GM19240 (cell line): ENCODE data around the gene RAD51D.
A peak's percentile ranks its signal among the peaks of the same experiment; 100 is the strongest.
"Not testable (repeated sequence)": the region's sequence is repeated elsewhere in the genome, so short reads cannot be mapped to it uniquely, and the experiment has no call there.

Source experiments
- DNase-seq: peaks from one replicate; pipeline ENCODE4 v3.0.0; 2011; ENCODE audit warnings: low spot score; ENCODE audit not compliant: insufficient read length

Gene RAD51D

DNA sequence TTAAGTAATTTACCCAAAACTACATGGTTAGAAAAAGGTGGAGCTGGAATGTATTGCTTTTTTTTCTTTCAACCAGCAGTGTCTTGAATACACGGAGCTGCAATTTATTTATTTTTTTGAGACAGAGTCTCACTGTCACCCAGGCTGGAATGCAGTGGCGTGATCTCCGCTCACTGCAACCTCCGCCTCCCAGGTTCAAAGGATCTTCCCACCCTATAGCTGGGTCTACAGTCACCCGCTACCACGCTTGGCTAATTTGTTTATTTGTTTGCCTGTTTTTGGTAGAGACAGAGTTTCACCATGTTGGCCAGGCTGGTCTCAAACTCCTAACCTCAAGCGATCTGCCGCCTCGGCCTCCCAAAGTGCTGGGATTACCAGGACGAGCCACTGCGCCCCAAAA is 29.0 kb downstream of the RAD51D start:
- DNase-seq = not testable (repeated sequence)

DNA sequence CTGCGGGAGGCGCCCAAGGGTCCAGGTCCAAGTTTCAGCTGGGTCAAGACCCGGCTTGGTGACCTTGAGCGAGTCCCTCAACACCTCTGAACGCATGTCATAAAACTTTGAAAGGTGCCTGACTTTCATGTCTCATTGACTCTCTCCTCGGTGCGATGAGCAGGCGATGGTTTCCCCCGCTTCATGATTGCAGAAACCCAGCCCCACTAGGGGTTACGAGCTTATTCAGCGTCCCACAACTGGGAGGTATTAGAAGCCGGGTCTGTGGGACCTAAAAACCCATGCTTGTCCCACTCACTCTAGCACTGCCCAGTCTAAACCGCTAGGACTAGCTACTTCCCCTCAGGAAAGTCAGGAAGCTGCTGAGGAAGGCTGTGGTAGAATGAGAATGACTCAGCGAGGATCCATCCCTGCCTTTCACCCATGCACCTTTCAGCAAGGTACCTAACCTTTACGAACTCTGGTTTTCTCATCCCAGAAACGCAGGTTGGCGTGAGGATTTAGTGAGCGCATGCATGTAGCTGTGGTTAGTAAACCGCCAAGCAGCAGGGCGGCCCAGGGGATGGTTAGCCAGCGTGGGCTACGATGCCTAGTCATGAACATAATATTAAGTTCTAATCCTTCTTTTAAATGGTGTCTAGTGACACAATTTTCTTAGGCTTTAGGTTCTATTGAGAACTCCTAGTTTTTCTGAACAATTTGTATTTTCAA is 29.9 kb downstream of the RAD51D start:
- no peak for DNase-seq

DNA sequence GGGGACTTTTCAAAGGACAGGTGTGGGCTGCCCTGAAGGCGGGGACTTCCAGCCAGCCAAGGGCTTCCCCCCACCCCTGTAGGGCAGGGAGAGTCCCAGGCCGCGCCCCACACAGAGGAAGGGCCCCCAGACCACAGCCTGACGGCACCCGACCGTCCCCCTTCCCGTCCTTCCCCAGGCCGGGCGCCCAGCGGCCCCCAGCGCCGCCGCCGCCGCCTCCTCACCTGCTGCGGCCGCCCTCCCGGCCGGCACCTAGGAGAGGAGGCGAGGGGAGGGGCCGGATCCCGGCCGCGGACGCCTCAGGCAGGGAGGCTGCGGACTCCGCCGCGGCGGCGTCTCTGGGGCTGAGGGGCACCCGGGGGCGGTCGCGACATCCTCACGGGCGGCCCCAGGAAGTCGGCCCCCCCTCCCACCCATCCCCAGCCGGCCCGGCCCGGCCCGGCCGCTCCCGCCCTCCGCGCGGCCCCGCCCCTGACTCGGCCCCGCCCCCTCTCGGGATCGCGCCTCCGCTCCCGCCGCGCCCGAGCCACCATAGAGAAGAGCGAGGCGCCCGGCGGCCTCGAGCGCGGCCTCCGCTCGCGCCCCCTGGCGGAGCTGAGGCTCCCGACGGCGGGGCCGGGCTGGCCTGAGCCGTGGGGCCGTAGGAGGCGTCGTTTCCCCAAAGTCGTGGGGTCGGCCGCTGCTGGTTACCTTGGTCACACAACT is 30.6 kb downstream of the RAD51D start:
- peak; percentile 38 for DNase-seq

DNA sequence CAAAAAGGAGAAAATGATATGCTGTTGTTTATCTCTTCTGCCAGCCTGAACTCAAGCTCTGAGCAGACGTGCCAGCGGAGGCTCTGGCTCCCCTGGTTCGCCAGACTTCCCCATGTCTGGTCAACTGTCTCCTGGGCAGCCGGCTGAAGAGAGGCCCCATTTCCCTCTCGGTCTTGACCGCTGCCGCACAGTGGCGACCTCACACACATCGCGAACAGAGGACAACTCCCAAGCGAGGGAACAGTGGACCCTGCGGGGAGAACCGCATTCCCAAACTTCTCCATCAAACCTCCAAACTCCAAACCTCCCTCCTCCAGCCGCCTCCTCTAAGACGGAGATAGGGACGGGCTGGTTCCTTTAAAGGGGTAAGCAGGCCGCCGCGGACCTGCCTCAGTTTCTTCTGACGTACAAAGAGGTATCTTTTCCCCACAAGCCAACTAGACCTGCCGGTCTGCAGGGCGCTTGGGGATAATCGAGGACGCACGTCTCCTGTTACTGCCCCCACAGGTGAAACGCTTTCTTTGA is 31.2 kb downstream of the RAD51D start:
- DNase-seq = no peak

DNA sequence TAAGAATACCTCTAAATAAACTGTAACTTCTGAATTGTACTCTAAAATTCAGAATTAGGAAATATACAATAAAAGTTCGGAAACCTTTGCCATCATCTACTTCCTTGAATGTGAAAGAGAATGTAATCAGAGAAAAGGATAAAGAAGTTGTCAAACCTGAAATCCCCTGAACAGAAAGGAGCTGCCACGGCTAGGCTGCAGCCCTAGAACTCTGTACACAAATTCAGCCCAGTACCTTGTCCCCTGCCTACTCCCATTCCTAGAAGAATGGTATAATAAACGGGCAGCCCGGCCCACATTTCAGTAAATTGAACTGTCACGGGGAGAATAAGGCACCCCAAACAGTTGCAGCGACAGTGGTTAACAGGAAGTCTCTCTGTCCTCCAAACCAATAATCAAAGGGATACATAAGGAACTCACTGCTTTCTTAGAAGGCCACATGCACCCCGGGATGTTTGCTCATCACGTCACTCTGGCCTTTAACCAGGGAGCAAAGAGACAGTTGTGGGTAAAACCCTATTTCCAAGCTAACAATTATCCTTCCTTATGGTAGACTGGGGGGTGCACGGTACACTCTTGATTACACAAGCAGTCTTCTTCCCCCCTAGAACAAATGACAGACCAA is 31.8 kb downstream of the RAD51D start:
- DNase-seq = no peak

DNA sequence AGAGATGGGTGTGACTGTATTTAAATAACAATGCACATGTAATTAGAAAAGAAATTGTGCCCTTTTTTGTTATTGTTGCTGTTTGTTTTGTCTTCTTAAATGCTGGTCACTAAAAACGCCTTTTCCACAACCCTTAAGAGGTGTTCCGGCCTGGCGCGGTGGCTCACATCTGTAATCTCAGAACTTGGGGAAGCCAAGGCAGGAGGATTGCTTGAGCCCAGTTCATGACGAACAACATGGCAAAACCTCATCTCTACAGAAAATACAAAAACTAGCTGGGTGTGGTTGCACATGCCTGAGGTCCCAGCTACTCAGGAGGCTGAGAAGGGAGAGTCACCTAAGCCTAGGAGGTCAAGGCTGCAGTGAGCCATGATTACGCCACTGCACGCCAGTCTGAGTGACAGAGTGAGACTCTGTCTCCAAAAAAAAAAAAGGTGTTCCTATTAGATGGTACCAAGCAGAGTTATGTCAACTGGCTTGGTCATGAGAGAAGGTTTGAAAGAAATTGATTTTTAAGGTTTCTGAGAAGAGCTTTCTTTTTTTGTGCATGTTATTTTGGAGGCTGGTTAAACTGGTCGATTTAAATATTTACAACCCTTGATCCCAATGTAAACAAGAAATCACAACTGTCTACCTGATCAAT is 32.6 kb downstream of the RAD51D start:
- no peak for DNase-seq

DNA sequence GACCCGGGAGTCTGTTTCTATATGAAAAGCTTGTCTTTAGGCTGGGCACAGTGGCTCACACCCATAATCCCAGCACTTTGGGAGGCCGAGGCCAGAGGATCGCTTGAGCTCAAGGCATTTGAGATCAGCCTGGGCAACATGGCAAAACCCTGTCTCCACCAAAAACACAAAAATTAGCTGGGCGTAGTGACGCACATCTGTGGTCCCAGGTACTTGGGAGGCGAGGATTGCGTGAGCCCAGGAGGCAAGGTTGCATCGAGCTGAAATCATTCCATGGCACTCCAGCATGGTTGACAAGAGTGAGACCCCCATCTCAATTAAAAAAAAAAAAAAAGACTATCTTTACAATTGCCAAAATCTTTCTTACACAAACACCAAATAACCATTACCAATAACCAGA is 33.5 kb downstream of the RAD51D start:
- DNase-seq = no peak

DNA sequence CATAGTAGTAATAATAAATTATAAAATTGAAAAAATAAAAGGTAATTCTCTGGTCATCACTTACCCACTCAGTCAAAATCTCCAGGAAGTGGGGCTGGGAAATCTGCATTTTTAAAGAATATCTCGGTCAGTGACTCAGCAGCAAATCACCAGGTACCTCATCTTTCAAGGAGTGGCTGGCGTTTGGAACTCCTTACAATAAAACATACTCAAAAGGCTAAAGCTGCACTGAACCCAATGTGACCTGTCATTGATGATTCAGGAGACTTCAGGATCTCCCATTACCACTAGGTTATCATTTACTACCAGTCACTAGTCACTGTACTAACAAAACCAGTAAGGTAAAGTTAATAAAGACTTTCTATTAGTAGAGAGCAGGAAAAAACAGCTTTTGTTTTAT is 34.7 kb downstream of the RAD51D start:
- no peak for DNase-seq

DNA sequence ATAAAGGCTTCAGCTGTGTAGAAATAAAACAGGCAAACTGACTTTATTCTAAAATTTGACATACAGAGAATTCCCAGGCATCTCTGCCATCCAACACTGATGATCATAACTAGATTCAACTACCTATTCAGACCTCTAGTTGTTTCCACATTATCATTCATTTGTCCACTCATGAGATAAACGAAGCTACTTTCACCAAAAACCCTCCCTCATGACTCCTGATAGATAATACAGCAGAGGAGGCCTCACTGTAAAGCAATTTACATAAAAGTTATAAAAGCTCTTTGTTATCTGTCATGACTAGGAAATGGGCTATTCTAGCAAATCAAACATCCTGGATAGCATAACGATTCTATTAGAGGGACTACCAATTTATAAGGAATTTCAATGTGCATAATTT is 36.6 kb downstream of the RAD51D start:
- DNase-seq = no peak

DNA sequence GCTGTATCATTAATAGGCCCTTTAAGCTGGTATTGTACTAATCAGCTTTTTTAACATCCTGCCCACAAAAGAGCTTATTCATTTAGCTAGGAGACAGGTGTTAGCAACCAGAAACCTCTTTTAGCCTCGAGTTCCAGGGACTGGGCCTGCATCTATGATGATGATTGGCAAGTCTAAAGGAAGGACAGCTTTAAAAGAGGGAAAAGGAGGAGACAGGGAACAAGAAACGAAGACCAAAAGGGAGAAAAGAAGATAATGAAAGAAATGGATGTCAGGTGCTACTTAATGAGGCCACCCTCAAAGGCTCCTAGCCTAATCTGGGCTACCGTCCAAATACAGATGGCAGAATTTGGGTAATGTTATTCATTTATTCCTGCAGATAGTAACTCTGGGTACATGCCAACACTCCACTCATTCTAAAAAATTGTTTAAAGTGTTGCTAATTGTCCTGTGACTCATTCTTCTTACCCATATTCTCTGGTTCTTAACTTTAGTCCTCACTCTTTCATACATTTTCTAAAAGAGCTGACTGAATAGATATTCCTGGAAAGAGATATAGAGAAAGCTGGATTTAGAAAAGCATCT is 37.5 kb downstream of the RAD51D start:
- no peak for DNase-seq

DNA sequence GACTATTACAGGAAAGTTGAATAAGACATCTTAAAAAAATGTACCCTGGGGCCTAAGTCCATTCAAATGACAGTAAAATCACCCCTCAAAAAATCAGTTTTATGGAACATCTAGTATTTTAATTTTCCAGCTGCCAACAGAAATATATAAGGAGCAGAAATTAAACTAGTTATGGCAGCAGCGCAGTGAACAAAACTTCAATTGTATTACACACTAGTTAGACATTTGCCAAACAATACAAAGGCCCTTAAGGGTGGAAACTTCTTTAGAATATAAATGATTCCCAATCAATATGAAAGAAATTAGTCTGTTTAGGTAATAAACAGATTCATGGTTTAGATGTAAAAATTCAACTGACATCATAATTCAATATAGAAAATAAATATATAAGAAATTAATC is 38.0 kb downstream of the RAD51D start:
- DNase-seq = no peak

DNA sequence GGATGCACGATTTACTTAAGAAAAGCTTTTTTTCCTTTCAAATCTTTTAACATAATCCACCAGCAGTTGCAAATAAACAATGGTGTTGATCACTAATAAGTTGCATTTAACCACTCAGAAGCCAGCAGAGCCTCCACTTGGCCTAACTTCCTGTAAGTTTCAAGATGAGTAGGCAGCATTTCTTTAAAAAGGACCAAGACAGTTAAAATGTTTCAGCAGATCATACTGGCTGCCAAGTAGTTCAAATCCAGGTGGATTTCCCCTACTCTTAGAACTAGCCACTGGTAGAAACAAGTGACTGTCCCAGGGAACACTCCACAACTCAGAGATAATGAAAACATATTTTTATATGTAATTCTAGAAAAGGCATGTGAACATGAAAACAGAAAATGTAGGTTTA is 39.1 kb downstream of the RAD51D start:
- DNase-seq = no peak

DNA sequence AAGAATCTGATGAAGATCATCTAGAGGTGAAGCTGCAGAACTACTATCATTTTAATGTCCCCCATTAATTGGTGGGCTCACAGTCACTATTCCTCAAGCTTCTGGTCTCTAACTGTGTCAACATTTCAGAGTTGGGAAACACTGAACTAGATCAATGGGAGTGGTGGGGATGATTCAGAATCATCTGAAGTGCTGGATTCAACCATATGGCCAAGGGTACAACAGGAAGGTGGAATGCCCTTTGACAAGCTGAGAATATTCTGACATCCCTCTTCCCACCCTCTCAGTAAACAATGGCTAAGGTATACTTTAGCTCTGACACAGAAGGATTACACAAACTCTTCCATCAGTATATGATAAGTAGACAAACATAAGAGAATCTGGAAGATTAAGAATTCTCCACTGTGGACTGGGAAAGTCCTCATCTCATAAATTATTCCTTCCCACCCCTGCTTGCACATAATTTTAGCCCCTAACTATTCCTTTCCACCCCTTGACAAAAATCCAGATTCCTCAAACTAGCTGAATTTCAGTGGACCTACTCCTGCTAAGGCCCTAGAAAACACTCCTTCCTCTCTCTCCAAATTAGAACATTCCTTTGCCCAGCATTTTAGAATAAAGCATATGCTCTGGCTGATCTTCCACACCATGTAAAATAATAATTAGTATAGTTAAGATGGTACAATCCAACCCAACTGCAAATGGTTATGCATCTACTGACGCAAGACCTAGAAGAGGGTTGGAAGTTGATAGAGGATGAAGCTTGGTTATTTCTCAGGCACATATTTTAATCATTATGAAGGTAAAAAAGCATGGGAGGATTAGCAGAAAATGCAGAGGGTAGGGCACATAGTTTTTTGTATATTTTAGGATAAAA is 39.9 kb downstream of the RAD51D start:
- DNase-seq = no peak

DNA sequence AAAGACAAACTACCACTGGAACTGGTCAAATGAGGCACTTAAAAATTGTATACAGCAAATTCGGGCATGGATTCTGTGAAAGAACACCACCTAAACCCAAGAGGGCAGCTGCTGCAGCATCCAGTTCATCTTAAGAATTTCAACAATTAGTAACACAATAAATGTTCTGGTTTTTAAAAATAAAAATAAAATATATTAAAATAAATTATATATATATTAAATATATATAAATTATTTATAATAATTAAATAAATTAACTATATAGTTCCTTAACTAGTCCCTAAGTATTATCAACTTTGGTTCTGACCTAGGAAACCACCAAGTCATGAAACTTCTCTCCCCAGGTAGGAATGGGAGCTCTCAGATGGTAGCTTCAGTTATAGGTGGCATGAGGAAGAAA is 42.8 kb downstream of the RAD51D start:
- no peak for DNase-seq

DNA sequence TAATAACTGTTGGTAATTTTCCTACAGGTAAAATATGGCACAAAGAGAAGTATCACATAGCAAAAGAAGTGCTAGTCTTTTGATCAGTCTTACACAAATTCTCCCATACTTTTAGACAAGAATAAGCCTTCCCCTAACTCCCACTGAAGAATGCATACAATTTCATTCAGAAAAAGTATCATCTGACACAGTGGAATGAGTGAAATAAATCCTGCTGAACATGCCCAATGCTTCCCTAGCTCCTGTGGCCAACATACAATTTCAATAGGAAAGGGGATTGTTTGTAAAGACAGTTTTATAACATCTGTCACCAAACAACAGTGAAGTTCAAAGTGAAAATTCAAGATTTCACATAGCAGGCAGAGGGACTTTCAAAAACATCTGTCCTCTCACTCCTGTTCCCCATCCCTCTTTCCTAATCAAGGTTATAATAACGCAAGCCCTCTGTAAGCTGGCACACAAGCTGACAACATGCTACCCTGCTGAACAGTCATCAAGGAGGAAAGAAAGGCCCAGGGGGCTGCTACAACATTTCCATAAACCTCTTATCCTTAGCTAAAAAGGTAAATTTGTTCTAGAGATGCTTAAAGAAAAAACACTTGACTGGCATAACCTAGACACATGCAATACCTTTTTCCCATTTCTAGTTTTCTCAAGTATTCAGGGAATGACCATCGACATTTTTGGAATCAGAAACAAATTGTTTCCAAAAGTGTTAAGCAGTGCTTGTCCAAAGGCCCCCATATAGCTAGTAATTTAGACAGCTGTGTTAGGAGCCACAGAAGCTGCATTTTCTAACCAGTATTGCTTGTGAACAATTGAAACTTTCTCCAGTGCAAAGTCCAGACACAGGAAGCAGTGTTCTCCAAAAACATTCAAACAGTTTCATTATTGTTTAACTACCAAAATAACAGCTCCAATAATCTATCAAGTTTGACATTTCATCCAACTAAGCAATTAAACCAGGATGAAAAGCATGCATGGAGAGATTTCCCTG is 44.7 kb downstream of the RAD51D start:
- no peak for DNase-seq

DNA sequence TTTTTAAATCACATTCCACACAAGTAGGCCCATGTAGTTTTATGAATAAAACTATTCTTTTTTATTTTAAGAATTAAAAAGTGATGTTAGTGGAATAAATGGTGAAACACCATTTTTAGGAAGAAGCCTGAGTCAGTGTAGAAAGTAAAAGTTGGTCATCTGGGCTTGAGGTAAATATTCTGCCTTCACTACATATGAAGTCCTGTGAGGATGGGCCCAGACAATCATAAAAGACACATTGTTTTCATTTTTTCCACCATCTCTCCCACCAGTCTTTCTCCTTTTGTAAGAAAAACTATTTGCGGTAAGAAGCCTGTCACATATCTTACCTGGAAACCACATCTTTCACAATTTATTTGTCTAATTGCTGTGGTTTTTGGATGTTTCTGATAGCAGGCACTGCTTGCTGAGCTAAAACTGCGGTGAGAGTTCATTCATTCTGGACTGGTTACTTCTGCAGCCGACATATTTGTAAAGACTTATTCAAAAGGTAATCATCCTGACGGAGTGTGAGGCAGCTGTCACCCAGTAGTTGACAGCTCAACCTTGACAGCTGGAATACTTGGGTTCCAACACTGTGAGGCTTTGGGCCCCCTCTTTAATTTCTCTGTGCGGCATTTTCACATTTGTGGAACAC is 45.6 kb downstream of the RAD51D start:
- no peak for DNase-seq

DNA sequence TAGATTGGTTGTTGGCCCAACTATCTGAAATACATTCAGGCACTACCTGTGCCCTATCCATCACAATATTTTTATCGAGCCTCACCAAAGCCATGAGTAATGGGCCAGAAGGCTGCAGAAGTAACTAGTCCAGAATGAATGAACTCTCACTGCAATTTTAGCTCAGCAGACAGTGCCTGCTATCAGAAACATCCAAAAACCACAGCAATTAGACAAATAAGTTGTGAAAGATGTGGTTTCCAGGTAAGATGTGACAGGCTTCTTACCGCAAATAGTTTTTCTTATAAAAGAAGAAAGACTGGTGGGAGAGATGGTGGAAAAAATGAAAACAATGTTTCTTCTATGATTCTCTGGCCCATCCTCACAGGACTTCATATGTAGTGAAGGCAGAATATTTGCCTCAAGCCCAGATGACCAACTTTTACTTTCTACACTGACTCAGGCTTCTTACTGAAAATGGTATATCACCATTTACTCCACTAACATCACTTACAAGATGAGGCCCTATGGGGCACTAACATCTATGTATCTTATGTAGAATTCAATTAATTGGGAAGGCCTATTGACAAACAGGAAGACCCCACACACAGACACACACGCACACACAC is 46.4 kb downstream of the RAD51D start:
- DNase-seq = no peak

DNA sequence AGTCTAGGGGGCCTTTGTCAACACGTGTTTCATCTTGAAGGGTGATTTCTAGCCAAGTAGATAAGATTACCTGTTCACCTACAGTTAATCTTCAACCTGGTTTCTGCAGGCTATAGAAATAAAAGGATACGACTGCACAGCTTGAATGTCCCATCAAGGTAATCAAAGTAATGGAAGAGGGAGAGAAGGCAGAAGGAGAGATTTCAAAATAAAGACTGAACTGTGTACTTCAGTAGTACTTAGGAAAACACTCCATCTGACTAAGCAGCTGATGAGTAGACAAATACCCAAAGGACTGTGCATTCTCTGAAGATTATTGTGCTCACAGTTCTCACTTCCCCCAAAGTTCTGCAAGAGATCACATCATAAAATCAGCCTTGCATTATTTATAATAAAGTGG is 50.3 kb downstream of the RAD51D start:
- no peak for DNase-seq

DNA sequence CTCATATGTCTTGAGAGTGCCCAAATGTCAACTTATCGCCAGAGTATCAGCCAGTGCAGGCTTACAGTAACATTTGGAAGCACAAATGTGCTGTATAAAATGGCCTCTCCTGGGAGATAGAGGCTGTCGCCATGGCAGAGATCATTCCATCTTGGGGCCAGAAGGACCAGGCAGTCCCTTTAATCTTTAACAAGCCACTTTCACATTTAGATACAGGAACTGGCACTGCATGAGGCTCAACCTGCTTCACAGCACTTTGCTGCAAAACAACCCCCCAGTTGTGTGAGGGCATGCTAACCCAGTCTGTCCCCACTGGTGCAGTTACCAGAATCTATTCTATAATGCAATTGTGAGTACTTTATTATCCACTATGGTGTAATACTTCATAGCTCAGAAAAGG is 51.4 kb downstream of the RAD51D start:
- DNase-seq = no peak
